HG03558 (cell line): ENCODE data around the gene SULT1C2.

ENCODE experiments used
- ATAC-seq: cut with Tn5 transposase; IDR thresholded peaks from one replicate; pipeline ENCODE4 v1.9.1; 2021; ENCODE audit warnings: moderate number of reproducible peaks; ENCODE audit not compliant: unreplicated experiment; ENCODE audit errors: extremely low read depth

Gene SULT1C2

GRCh38 chr2:108285616-108286015 lies 3.1 kb upstream of the SULT1C2 start:
- ATAC-seq: no peak

- no peak for ATAC-seq
Measured at GRCh38 chr2:108287169-108287568, 1.5 kb upstream of the SULT1C2 start.

- no peak for ATAC-seq
Measured at GRCh38 chr2:108293850-108294249, 5.2 kb downstream of the SULT1C2 start.

GRCh38 chr2:108297436-108298141 lies 8.9 kb downstream of the SULT1C2 start:
- ATAC-seq: no peak

GRCh38 chr2:108301558-108301957 lies 12.9 kb downstream of the SULT1C2 start:
- ATAC-seq: no peak

- no peak for ATAC-seq
Measured at GRCh38 chr2:108304975-108305374, 16.3 kb downstream of the SULT1C2 start.

- no peak for ATAC-seq
Measured at GRCh38 chr2:108305901-108306300, 17.2 kb downstream of the SULT1C2 start.

- no peak for ATAC-seq
Measured at GRCh38 chr2:108309903-108310302, 21.2 kb downstream of the SULT1C2 start.

- no peak for ATAC-seq
Measured at GRCh38 chr2:108314586-108315296, 26.0 kb downstream of the SULT1C2 start.

- ATAC-seq: no peak
Measured at GRCh38 chr2:108315444-108315934, 26.8 kb downstream of the SULT1C2 start.

GRCh38 chr2:108316033-108316432 lies 27.3 kb downstream of the SULT1C2 start:
- ATAC-seq: no peak

GRCh38 chr2:108316461-108317258 lies 28.0 kb downstream of the SULT1C2 start:
- ATAC-seq: no peak

GRCh38 chr2:108320326-108320922 lies 31.7 kb downstream of the SULT1C2 start:
- ATAC-seq: no peak

GRCh38 chr2:108323619-108324018 lies 34.9 kb downstream of the SULT1C2 start:
- ATAC-seq: no peak

- ATAC-seq: no peak
Measured at GRCh38 chr2:108324531-108325255, 36.0 kb downstream of the SULT1C2 start.

- no peak for ATAC-seq
Measured at GRCh38 chr2:108325756-108326155, 37.1 kb downstream of the SULT1C2 start.

GRCh38 chr2:108329771-108330170 lies 41.1 kb downstream of the SULT1C2 start:
- no peak for ATAC-seq

GRCh38 chr2:108330979-108331378 lies 42.3 kb downstream of the SULT1C2 start:
- ATAC-seq: no peak

GRCh38 chr2:108345951-108346350 lies 57.3 kb downstream of the SULT1C2 start:
- ATAC-seq: no peak

- ATAC-seq: no peak
Measured at GRCh38 chr2:108346827-108347226, 58.1 kb downstream of the SULT1C2 start.
